PC-9 (cell line): Measurements from ENCODE around the gene WASHC2A. TPM values are rescaled to one million over a fixed set of nuclear protein-coding genes. Genes with fewer than 3 reads are reported as not detected.
"Not testable (repeated sequence)": the region's sequence is repeated elsewhere in the genome, so short reads cannot be mapped to it uniquely, and the experiment has no call there.

Source experiments
- BruUV-seq: library from RNA; stranded (reverse); fragments of 400-500 nt; replicated peaks from 2 replicates; lab custom pipeline; 2021; lab: Mats Ljungman, UMichigan
- CTCF ChIA-PET: fragments of 300-600 bp; sonication (Branson Sonifier 250); formaldehyde crosslinking; loops from one replicate; lab custom pipeline; 2022; ENCODE audit warnings: antibody characterized with exemption; lab: Charles Lee
- POLR2A ChIA-PET: fragments of 300-600 bp; sonication (Branson Sonifier 250); formaldehyde crosslinking; loops from one replicate; lab custom pipeline; 2022; ENCODE audit warnings: antibody characterized with exemption; ENCODE audit not compliant: unreplicated experiment; lab: Charles Lee
- DNase-seq, 2 experiments: peaks; one replicate each; pipeline versions ENCODE4 v3.0.0 to v3.0.0-alpha.2; 2015 to 2022; ENCODE audit warnings: mixed read lengths in 1 of 2
- H2AFZ ChIP-seq: fragments of 200-600 bp; sonication (generic); 2 replicates; pipeline ENCODE4 v1.8.1; 2017; ENCODE audit warnings: antibody characterized with exemption
- H3F3A ChIP-seq: fragments of 200-600 bp; sonication (generic); 2 replicates; pipeline ENCODE4 v1.8.1; 2017; ENCODE audit warnings: antibody characterized with exemption, mild to moderate bottlenecking, low read depth; ENCODE audit not compliant: insufficient read depth
- H3K27ac ChIP-seq: fragments of 200-600 bp; sonication (generic); 2 replicates; pipeline ENCODE4 v1.6.1; 2016; ENCODE audit warnings: mixed run types
- H3K27me3 ChIP-seq: fragments of 200-600 bp; sonication (generic); 2 replicates; pipeline ENCODE4 v1.6.1; 2016; ENCODE audit warnings: low read depth, mixed run types; ENCODE audit not compliant: insufficient read depth
- H3K36me3 ChIP-seq: fragments of 200-600 bp; sonication (generic); 2 replicates; pipeline ENCODE4 v1.6.1; 2016; ENCODE audit warnings: low read depth, mixed run types
- H3K4me1 ChIP-seq: fragments of 200-600 bp; sonication (generic); replicated peaks from 2 replicates; pipeline ENCODE4 v1.6.1; 2016; ENCODE audit warnings: mixed run types; ENCODE audit not compliant: insufficient read depth
- H3K4me2 ChIP-seq: fragments of 200-600 bp; sonication (generic); 2 replicates; pipeline ENCODE4 v1.6.1; 2017; ENCODE audit warnings: mixed run types
- H3K4me3 ChIP-seq: fragments of 200-600 bp; sonication (generic); 2 replicates; pipeline ENCODE4 v1.6.1; 2016; ENCODE audit warnings: mixed run types
- H3K79me2 ChIP-seq: fragments of 200-600 bp; sonication (generic); 2 replicates; pipeline ENCODE4 v1.6.1; 2017; ENCODE audit warnings: low read depth, mixed run types
- H3K9me2 ChIP-seq: fragments of 200-600 bp; sonication (generic); 2 replicates; pipeline ENCODE4 v1.8.1; 2017; ENCODE audit warnings: mild to moderate bottlenecking; ENCODE audit not compliant: insufficient read depth
- H3K9me3 ChIP-seq: fragments of 200-600 bp; sonication (generic); 2 replicates; pipeline ENCODE4 v1.8.1; 2016; ENCODE audit warnings: low read depth; ENCODE audit not compliant: insufficient read depth
- H4K20me1 ChIP-seq: fragments of 200-600 bp; sonication (generic); 2 replicates; pipeline ENCODE4 v1.8.1; 2017; ENCODE audit not compliant: insufficient read depth
- CTCF ChIP-seq: fragments of 200-600 bp; sonication (generic); conservative IDR thresholded peaks from 2 replicates; pipeline ENCODE4 v1.6.1; 2017; ENCODE audit warnings: mixed run types, antibody characterized with exemption, mild to moderate bottlenecking, moderate library complexity
- EZH2 ChIP-seq: fragments of 200-600 bp; sonication (generic); IDR thresholded peaks from 2 replicates; pipeline ENCODE4 v1.8.0; 2017; ENCODE audit warnings: antibody characterized with exemption, low read depth
- intact Hi-C: fragments of 100-400 bp; cut with micrococcal nuclease; formaldehyde crosslinking; loops from one replicate; pipeline ENCODE4 v1.10.0; 2022; ENCODE audit not compliant: unreplicated experiment
- total RNA-seq: library from RNA; stranded (reverse); gene quantifications from 2 replicates; pipeline ENCODE4 v1.2.3, GENCODE V29; 2021

The WASHC2A gene
- total RNA-seq, 1 experiment from 2014 or later, result 42.6 TPM

DNA sequence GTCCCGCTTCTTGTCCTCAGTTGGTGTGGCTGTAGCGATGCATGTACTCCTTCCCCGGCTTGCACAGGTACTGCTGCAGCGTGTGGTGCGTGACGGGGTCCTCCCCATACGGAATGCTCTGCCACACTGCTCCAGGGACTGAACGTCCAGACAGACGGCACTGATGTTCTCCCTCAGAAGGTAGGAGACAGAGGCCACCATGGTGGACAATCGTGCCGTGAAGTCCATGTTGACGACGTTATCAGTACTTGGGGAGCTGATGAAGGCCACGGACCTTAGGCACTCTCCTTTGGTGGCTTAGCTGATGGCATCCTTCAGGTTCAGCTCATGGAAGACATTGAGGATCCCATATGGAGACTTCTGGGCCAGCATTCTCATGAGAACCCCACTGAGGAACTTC, 42.1 kb upstream of the WASHC2A start:
- Histone ChIP-seq H2AFZ (no peak overlapping the region), H3K27me3 (peaks cover 37% of the 10 kb centered on the region), H4K20me1 (no peaks in the 10 kb centered on the region), H3K27ac (no peak overlapping the region), H3K4me2 (no peak overlapping the region), H3K4me3 (no peak overlapping the region), H3F3A (no peaks in the 10 kb centered on the region), H3K4me1 (no peaks in the 10 kb centered on the region), H3K79me2 (no peaks in the 10 kb centered on the region), H3K36me3 (no peaks in the 10 kb centered on the region), H3K9me3 (no peaks in the 10 kb centered on the region), H3K9me2 (no peaks in the 10 kb centered on the region)
- BruUV-seq, result no TSS peak
- ChIA-PET CTCF (no interaction called here), POLR2A (no interaction called here)
- no peak for TF ChIP-seq EZH2
- TF ChIP-seq CTCF, result no peak
- intact Hi-C loops, result no loop called here
- no peak for DNase-seq

- H3K4me1 ChIP-seq, result no peaks in the 10 kb centered on the region
- BruUV-seq, result no TSS peak
- H3K36me3 ChIP-seq, result no peaks in the 10 kb centered on the region
- no peak for TF ChIP-seq CTCF
- no peak for TF ChIP-seq EZH2
- POLR2A ChIA-PET, result no interaction called here
- H3K4me3 ChIP-seq, result no peak overlapping the region
- H3K4me2 ChIP-seq, result no peak overlapping the region
- peaks cover 37% of the 10 kb centered on the region for H3K27me3 ChIP-seq
- no peaks in the 10 kb centered on the region for H3K79me2 ChIP-seq
- intact Hi-C loops, result no loop called here
- CTCF ChIA-PET, result no interaction called here
- H3K9me2 ChIP-seq, result no peaks in the 10 kb centered on the region
- no peak for DNase-seq
- H4K20me1 ChIP-seq, result no peaks in the 10 kb centered on the region
- no peak overlapping the region for H3K27ac ChIP-seq
- no peaks in the 10 kb centered on the region for H3K9me3 ChIP-seq
- H2AFZ ChIP-seq, result no peak overlapping the region
- H3F3A ChIP-seq, result no peaks in the 10 kb centered on the region
Measured at GRCh38 chr10:50027195-50027594, 40.6 kb upstream of the WASHC2A start.

DNA sequence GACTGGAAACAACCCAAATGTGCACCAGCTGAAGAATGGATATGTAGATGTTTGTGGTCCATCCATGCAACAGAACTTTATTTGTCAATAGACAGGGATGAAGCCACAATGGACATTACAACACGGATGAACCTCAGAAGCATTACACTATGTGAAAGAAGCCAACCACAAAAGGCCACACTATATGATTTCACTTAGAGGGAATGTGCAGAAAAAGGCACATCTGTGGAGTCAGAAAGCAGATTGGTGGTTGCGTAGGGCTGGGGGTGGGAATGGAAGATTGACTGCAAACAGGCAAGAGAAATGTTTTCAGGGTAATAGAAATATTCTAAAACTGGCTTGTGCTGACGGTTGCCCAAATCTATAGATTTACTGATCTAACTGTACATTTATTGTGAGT, 34.3 kb upstream of the WASHC2A start:
- intact Hi-C loops, result no loop called here
- Histone ChIP-seq H3K9me3 (no peaks in the 10 kb centered on the region), H3K4me2 (no peak overlapping the region), H3K27ac (no peak overlapping the region), H3K4me3 (no peak overlapping the region), H2AFZ (no peak overlapping the region), H3K4me1 (no peaks in the 10 kb centered on the region), H3K79me2 (no peaks in the 10 kb centered on the region), H3K27me3 (peaks cover 9% of the 10 kb centered on the region), H3K36me3 (no peaks in the 10 kb centered on the region), H3F3A (no peaks in the 10 kb centered on the region), H3K9me2 (no peaks in the 10 kb centered on the region), H4K20me1 (no peaks in the 10 kb centered on the region)
- ChIA-PET CTCF (no interaction called here), POLR2A (no interaction called here)
- no peak for TF ChIP-seq CTCF
- TF ChIP-seq EZH2, result no peak
- DNase-seq, result no peak
- no TSS peak for BruUV-seq

GRCh38 chr10:50035337-50035736, 32.4 kb upstream of the WASHC2A start:
- H3K27me3 ChIP-seq, BruUV-seq, H3K79me2 ChIP-seq, H4K20me1 ChIP-seq, H3F3A ChIP-seq, H3K9me3 ChIP-seq, DNase-seq, H3K27ac ChIP-seq, H3K9me2 ChIP-seq, H2AFZ ChIP-seq, CTCF ChIA-PET, intact Hi-C loops, H3K36me3 ChIP-seq, H3K4me3 ChIP-seq, H3K4me1 ChIP-seq, POLR2A ChIA-PET, H3K4me2 ChIP-seq: not testable (repeated sequence)
